ENCODE measurements around the gene DLGAP1.

DLGAP1 gene

DNA sequence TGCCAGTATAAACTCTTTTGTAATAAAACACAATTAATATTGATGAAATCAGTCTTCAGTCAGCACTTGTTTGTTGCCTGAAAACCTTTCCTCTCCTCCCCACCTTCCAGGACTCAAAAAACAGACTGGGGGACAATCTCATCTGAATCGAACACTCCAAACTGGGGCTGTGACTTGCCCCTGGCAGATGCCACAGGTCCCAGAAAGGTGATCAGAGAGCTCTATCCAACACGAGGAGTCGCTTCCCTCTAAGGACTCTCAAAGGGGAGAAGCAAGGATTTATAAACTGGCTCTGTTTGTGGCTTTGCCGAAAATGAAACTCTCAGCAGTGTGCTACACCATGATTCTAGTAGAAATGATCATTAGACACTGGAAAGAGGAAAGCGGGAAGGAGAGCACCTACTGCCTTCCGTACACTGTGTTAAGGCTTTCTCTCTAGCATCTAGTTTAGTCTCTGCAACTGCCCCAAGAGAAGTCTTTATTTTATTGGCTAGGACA lies 805.9 kb downstream of the DLGAP1 start:
- H2BK5ac ChIP-seq (ENCODE audit: low read length) = no peak overlapping the region
- no peak overlapping the region for H2BK120ac ChIP-seq (ENCODE audit: low read depth, low read length)
- H3K4me2 ChIP-seq (ENCODE audit: insufficient read depth, low read length, poor library complexity, severe bottlenecking) = no peak overlapping the region
- H2AFZ ChIP-seq (ENCODE audit: low read length) = peak overlapping the region; percentile 66
- no peak overlapping the region for H2BK12ac ChIP-seq (ENCODE audit: low read length)
- H3K79me1 ChIP-seq (ENCODE audit: low read depth, low read length) = no peaks in the 10 kb centered on the region
- H2BK15ac ChIP-seq (ENCODE audit: low read length) = no peak overlapping the region
- WGBS, 2 donors (ENCODE audit: extremely low coverage in 2 of 2, insufficient read length in 2 of 2, insufficient replicate concordance in 1 of 2) = no CpG with 5 or more reads among the region's 6 CpGs
- H3K4me3 ChIP-seq (ENCODE audit: low read length in 2 of 2) = no peak overlapping the region
- no peak overlapping the region for H3K14ac ChIP-seq (ENCODE audit: low read length)
- H3K18ac ChIP-seq (ENCODE audit: low read length) = no peak overlapping the region
- H3K27me3 ChIP-seq (ENCODE audit: control insufficient read depth in 3 of 3, insufficient read depth in 3 of 3, low read depth in 1 of 3, low read length in 3 of 3) = no peaks in the 10 kb centered on the region
- H3K4me1 ChIP-seq (ENCODE audit: control insufficient read depth in 2 of 2, insufficient read depth in 1 of 2, low read depth in 1 of 2, low read length in 2 of 2) = peaks cover 5 to 24% of the 10 kb centered on the region in 2 donors
- no peak overlapping the region for H3K9ac ChIP-seq (ENCODE audit: low read depth, low read length, poor library complexity)
- DNase-seq (ENCODE audit: low spot score) = no peak
- H4K91ac ChIP-seq (ENCODE audit: low read depth, low read length, poor library complexity) = no peak overlapping the region
- H4K8ac ChIP-seq (ENCODE audit: low read depth, low read length) = no peak overlapping the region
- no peaks in the 10 kb centered on the region for H3K36me3 ChIP-seq (replicated peaks in 1 of 2; ENCODE audit: control insufficient read depth in 2 of 2, insufficient read depth in 2 of 2, low read length in 2 of 2)
- no peak overlapping the region for H3K27ac ChIP-seq (replicated peaks; ENCODE audit: low read length)
- no peak overlapping the region for H3K4ac ChIP-seq (ENCODE audit: low read length)
- no peak overlapping the region for H2AK5ac ChIP-seq (ENCODE audit: low read depth, low read length)
- H3K23ac ChIP-seq (ENCODE audit: low read depth, low read length, poor library complexity) = no peak overlapping the region
- no peaks in the 10 kb centered on the region for H3K9me3 ChIP-seq (replicated peaks in 1 of 2; ENCODE audit: control insufficient read depth in 2 of 2, insufficient read depth in 1 of 2, low read depth in 1 of 2, low read length in 2 of 2)

DNA sequence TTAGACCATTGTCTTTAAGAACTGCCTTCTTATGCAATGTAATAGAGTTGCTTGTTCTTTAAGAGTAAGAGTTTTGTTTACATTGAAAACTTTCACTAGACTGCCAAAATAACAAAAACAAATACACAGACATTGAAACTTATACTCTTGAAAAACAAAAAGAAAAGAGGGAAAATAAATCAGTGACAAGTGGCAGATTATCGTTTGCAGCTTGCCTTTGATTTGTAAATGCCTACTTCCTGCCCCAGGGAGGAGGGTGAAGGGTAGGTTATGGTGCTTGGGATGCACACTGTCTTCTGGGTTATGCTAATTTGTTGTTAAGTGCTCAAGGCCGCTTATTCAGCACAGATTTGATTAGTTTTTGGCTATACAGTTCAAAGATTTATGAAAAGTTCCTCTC lies 806.5 kb downstream of the DLGAP1 start:
- H3K4ac ChIP-seq (ENCODE audit: low read length) = no peak overlapping the region
- no peak overlapping the region for H3K14ac ChIP-seq (ENCODE audit: low read length)
- H2BK15ac ChIP-seq (ENCODE audit: low read length) = no peak overlapping the region
- no peak overlapping the region for H3K23ac ChIP-seq (ENCODE audit: low read depth, low read length, poor library complexity)
- no peaks in the 10 kb centered on the region for H3K36me3 ChIP-seq (replicated peaks in 1 of 2; ENCODE audit: control insufficient read depth in 2 of 2, insufficient read depth in 2 of 2, low read length in 2 of 2)
- WGBS, 2 donors (ENCODE audit: extremely low coverage in 2 of 2, insufficient read length in 2 of 2, insufficient replicate concordance in 1 of 2) = no CpG with 5 or more reads among the region's 2 CpGs
- H3K4me1 ChIP-seq (ENCODE audit: control insufficient read depth in 2 of 2, insufficient read depth in 1 of 2, low read depth in 1 of 2, low read length in 2 of 2) = peaks cover 2 to 18% of the 10 kb centered on the region in 2 donors
- peak overlapping the region; percentile 66 for H2AFZ ChIP-seq (ENCODE audit: low read length)
- no peak overlapping the region for H4K8ac ChIP-seq (ENCODE audit: low read depth, low read length)
- peaks cover 0 to 2% of the 10 kb centered on the region in 2 donors for H3K9me3 ChIP-seq (replicated peaks in 1 of 2; ENCODE audit: control insufficient read depth in 2 of 2, insufficient read depth in 1 of 2, low read depth in 1 of 2, low read length in 2 of 2)
- no peak overlapping the region for H3K18ac ChIP-seq (ENCODE audit: low read length)
- no peak overlapping the region for H2BK120ac ChIP-seq (ENCODE audit: low read depth, low read length)
- no peak overlapping the region for H2AK5ac ChIP-seq (ENCODE audit: low read depth, low read length)
- H3K27ac ChIP-seq (replicated peaks; ENCODE audit: low read length) = no peak overlapping the region
- H2BK12ac ChIP-seq (ENCODE audit: low read length) = no peak overlapping the region
- H3K79me1 ChIP-seq (ENCODE audit: low read depth, low read length) = no peaks in the 10 kb centered on the region
- no peak overlapping the region for H3K4me3 ChIP-seq (ENCODE audit: low read length in 2 of 2)
- no peak for DNase-seq (ENCODE audit: low spot score)
- H3K27me3 ChIP-seq (ENCODE audit: control insufficient read depth in 3 of 3, insufficient read depth in 3 of 3, low read depth in 1 of 3, low read length in 3 of 3) = no peaks in the 10 kb centered on the region
- H3K4me2 ChIP-seq (ENCODE audit: insufficient read depth, low read length, poor library complexity, severe bottlenecking) = no peak overlapping the region
- no peak overlapping the region for H3K9ac ChIP-seq (ENCODE audit: low read depth, low read length, poor library complexity)
- no peak overlapping the region for H4K91ac ChIP-seq (ENCODE audit: low read depth, low read length, poor library complexity)
- no peak overlapping the region for H2BK5ac ChIP-seq (ENCODE audit: low read length)

DNA sequence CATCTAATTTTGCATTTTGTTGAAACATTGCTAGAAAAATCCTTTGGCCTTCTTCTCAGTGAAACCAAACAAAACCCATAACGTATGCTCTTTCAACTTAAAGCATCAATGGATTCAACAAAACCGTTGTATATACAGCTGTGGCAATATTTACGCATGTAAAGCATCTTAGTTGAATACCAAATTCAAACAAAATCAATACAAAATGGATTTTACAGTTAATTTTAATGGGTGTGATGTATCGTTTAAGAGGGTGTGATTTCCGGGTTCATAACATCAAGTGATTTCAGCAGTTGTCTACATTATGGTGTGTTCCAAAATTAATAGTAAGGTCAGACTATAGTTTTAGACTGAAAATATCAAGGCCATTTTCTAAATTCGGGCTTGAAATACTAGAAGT lies 806.9 kb downstream of the DLGAP1 start:
- WGBS, 2 donors (ENCODE audit: extremely low coverage in 2 of 2, insufficient read length in 2 of 2, insufficient replicate concordance in 1 of 2) = no CpG with 5 or more reads among the region's 6 CpGs
- no peak for DNase-seq (ENCODE audit: low spot score)
- H2BK5ac ChIP-seq (ENCODE audit: low read length) = no peak overlapping the region
- no peak overlapping the region for H3K23ac ChIP-seq (ENCODE audit: low read depth, low read length, poor library complexity)
- H3K27me3 ChIP-seq (ENCODE audit: control insufficient read depth in 3 of 3, insufficient read depth in 3 of 3, low read depth in 1 of 3, low read length in 3 of 3) = no peaks in the 10 kb centered on the region
- peaks cover 2 to 15% of the 10 kb centered on the region in 2 donors for H3K4me1 ChIP-seq (ENCODE audit: control insufficient read depth in 2 of 2, insufficient read depth in 1 of 2, low read depth in 1 of 2, low read length in 2 of 2)
- H4K91ac ChIP-seq (ENCODE audit: low read depth, low read length, poor library complexity) = no peak overlapping the region
- no peak overlapping the region for H4K8ac ChIP-seq (ENCODE audit: low read depth, low read length)
- H2AFZ ChIP-seq (ENCODE audit: low read length) = no peak overlapping the region
- H3K9ac ChIP-seq (ENCODE audit: low read depth, low read length, poor library complexity) = no peak overlapping the region
- H3K79me1 ChIP-seq (ENCODE audit: low read depth, low read length) = no peaks in the 10 kb centered on the region
- no peak overlapping the region for H3K18ac ChIP-seq (ENCODE audit: low read length)
- no peak overlapping the region for H2BK15ac ChIP-seq (ENCODE audit: low read length)
- H3K4me2 ChIP-seq (ENCODE audit: insufficient read depth, low read length, poor library complexity, severe bottlenecking) = no peak overlapping the region
- no peak overlapping the region for H2BK12ac ChIP-seq (ENCODE audit: low read length)
- no peak overlapping the region for H3K27ac ChIP-seq (replicated peaks; ENCODE audit: low read length)
- H3K9me3 ChIP-seq (replicated peaks in 1 of 2; ENCODE audit: control insufficient read depth in 2 of 2, insufficient read depth in 1 of 2, low read depth in 1 of 2, low read length in 2 of 2) = peaks cover 0 to 2% of the 10 kb centered on the region in 2 donors
- no peak overlapping the region for H2BK120ac ChIP-seq (ENCODE audit: low read depth, low read length)
- no peak overlapping the region for H3K4me3 ChIP-seq (ENCODE audit: low read length in 2 of 2)
- H3K14ac ChIP-seq (ENCODE audit: low read length) = no peak overlapping the region
- H3K36me3 ChIP-seq (replicated peaks in 1 of 2; ENCODE audit: control insufficient read depth in 2 of 2, insufficient read depth in 2 of 2, low read length in 2 of 2) = no peaks in the 10 kb centered on the region
- no peak overlapping the region for H3K4ac ChIP-seq (ENCODE audit: low read length)
- no peak overlapping the region for H2AK5ac ChIP-seq (ENCODE audit: low read depth, low read length)

DNA sequence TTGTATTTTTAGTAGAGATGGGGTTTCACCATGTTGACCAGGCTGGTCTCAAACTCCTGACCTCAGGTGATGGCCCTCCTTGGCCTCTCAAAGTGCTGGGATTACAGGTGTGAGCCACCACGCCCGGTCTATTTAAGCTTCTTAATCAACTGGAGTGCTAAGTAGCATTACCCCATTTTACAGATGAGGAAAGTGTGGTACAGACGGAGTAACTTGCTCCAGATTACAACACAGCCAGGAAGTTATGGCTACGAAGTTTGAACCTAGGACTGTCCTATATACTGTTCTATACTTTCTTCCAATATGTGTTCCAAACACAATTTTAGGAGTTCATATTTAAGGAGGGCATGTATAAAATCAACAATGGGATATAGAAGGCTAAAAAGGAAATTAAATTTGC lies 807.5 kb downstream of the DLGAP1 start:
- no peak overlapping the region for H3K4me2 ChIP-seq (ENCODE audit: insufficient read depth, low read length, poor library complexity, severe bottlenecking)
- no CpG with 5 or more reads among the region's 4 CpGs for WGBS, 2 donors (ENCODE audit: extremely low coverage in 2 of 2, insufficient read length in 2 of 2, insufficient replicate concordance in 1 of 2)
- no peak for DNase-seq (ENCODE audit: low spot score)

More for the DNA sequence above, 807.5 kb downstream of the DLGAP1 start:
- Histone ChIP-seq H3K9me3 (replicated peaks in 1 of 2; ENCODE audit: control insufficient read depth in 2 of 2, insufficient read depth in 1 of 2, low read depth in 1 of 2, low read length in 2 of 2) (peaks cover 0 to 2% of the 10 kb centered on the region in 2 donors), H3K14ac (ENCODE audit: low read length) (no peak overlapping the region), H2AK5ac (ENCODE audit: low read depth, low read length) (no peak overlapping the region), H3K4me1 (ENCODE audit: control insufficient read depth in 2 of 2, insufficient read depth in 1 of 2, low read depth in 1 of 2, low read length in 2 of 2) (peaks cover under 1 to 10% of the 10 kb centered on the region in 2 donors), H3K27ac (replicated peaks; ENCODE audit: low read length) (no peak overlapping the region), H4K8ac (ENCODE audit: low read depth, low read length) (no peak overlapping the region), H2BK15ac (ENCODE audit: low read length) (no peak overlapping the region), H2AFZ (ENCODE audit: low read length) (no peak overlapping the region), H3K79me1 (ENCODE audit: low read depth, low read length) (no peaks in the 10 kb centered on the region), H3K18ac (ENCODE audit: low read length) (no peak overlapping the region), H3K9ac (ENCODE audit: low read depth, low read length, poor library complexity) (no peak overlapping the region), H2BK120ac (ENCODE audit: low read depth, low read length) (no peak overlapping the region), H2BK12ac (ENCODE audit: low read length) (no peak overlapping the region), H3K23ac (ENCODE audit: low read depth, low read length, poor library complexity) (no peak overlapping the region), H2BK5ac (ENCODE audit: low read length) (no peak overlapping the region), H3K36me3 (replicated peaks in 1 of 2; ENCODE audit: control insufficient read depth in 2 of 2, insufficient read depth in 2 of 2, low read length in 2 of 2) (no peaks in the 10 kb centered on the region), H3K4me3 (ENCODE audit: low read length in 2 of 2) (no peak overlapping the region), H4K91ac (ENCODE audit: low read depth, low read length, poor library complexity) (no peak overlapping the region), H3K4ac (ENCODE audit: low read length) (no peak overlapping the region), H3K27me3 (ENCODE audit: control insufficient read depth in 3 of 3, insufficient read depth in 3 of 3, low read depth in 1 of 3, low read length in 3 of 3) (no peaks in the 10 kb centered on the region)

Data from neuronal stem cell (in vitro differentiated cells).